ENCODE results near the gene LPP. TPM values are rescaled to one million over a fixed set of nuclear protein-coding genes. Genes with fewer than 3 reads are reported as not detected.
"Not testable (repeated sequence)": the region's sequence is repeated elsewhere in the genome, so short reads cannot be mapped to it uniquely, and the experiment has no call there.

Gene LPP
- total RNA-seq, 1 donor from 2014 or later = 93.9 TPM

DNA sequence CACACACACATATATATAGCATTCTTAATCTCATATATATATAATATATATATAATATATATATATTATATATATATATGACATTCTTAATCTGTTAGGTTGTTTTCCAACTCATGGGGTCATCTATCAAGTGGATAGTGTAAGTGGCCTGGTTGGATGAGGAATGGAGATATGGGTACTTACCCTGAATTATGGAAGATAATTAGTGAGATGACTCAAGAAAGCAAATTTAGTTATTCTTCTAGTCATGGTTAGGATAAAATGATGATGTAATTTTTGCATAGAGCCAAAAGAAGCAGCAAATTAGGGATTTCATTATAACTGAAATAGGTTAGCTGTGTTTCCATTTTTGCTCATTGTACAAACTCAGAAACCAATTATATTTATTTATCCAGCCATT, 448.2 kb downstream of the LPP start:
- H3K4me3 ChIP-seq (ENCODE audit: low read depth, low read length) = no peak overlapping the region
- no peak for DNase-seq (ENCODE audit: low read depth)
- TF ChIP-seq, protein P1, sequence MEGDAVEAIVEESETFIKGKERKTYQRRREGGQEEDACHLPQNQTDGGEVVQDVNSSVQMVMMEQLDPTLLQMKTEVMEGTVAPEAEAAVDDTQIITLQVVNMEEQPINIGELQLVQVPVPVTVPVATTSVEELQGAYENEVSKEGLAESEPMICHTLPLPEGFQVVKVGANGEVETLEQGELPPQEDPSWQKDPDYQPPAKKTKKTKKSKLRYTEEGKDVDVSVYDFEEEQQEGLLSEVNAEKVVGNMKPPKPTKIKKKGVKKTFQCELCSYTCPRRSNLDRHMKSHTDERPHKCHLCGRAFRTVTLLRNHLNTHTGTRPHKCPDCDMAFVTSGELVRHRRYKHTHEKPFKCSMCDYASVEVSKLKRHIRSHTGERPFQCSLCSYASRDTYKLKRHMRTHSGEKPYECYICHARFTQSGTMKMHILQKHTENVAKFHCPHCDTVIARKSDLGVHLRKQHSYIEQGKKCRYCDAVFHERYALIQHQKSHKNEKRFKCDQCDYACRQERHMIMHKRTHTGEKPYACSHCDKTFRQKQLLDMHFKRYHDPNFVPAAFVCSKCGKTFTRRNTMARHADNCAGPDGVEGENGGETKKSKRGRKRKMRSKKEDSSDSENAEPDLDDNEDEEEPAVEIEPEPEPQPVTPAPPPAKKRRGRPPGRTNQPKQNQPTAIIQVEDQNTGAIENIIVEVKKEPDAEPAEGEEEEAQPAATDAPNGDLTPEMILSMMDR (conservative IDR thresholded peaks at IDR 0.05; ENCODE audit: low read depth, low read length) = no peak

DNA sequence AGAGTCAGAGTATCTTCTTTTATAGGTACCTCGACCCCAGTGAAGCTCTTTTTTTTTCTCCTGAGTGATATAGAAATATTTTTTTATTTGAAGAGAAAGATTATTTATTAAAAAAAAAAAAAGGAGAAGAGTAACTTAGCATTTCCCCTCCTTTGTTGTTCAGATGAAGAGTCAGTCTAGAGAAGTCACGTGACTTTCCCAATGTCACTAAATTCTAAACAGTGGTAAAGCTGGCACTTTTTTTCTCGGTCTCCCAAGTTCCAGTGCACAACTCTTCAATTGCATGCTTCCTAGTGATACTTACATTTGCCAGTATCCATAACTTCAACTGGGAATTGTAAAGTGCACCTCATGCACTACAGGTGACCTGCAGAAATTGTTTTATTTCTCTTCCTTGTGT, 448.7 kb downstream of the LPP start:
- no peak for DNase-seq (ENCODE audit: low read depth)
- H3K4me3 ChIP-seq (ENCODE audit: low read depth, low read length) = no peak overlapping the region
- TF ChIP-seq, protein P1 (conservative IDR thresholded peaks at IDR 0.05; ENCODE audit: low read depth, low read length) = no peak

GRCh38 chr3:188604651-188605050, 450.7 kb downstream of the LPP start:
- no peak for DNase-seq (ENCODE audit: low read depth)
- TF ChIP-seq, protein P1 (conservative IDR thresholded peaks at IDR 0.05; ENCODE audit: low read depth, low read length) = no peak
- H3K4me3 ChIP-seq (ENCODE audit: low read depth, low read length) = no peak overlapping the region

DNA sequence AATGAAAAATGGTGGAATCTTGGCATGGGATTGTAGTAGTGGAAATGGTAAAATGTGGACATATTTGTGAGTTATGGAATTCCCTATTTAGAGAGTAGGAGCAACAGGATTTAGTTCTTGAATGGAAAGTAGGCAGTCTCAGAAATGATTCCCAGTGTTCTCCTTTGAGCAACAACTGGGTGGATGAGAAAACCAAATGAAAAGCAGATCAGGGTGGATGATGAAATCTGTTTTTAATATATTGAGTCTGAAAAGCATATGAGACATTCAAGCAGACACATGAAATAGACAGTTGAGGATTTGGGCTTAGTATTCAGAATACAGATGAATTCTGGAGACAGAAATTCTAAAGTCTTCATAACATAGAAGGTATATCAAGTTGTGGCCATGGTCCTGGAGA, 451.3 kb downstream of the LPP start:
- DNase-seq (ENCODE audit: low read depth) = no peak
- TF ChIP-seq, protein P1 (conservative IDR thresholded peaks at IDR 0.05; ENCODE audit: low read depth, low read length) = no peak
- no peak overlapping the region for H3K4me3 ChIP-seq (ENCODE audit: low read depth, low read length)

GRCh38 chr3:188605905-188606304, 451.9 kb downstream of the LPP start:
- no peak overlapping the region for H3K4me3 ChIP-seq (ENCODE audit: low read depth, low read length)
- TF ChIP-seq, protein P1 (conservative IDR thresholded peaks at IDR 0.05; ENCODE audit: low read depth, low read length) = no peak
- no peak for DNase-seq (ENCODE audit: low read depth)

- DNase-seq (ENCODE audit: low read depth) = no peak
- H3K4me3 ChIP-seq (ENCODE audit: low read depth, low read length) = no peak overlapping the region
- TF ChIP-seq, protein P1 (conservative IDR thresholded peaks at IDR 0.05; ENCODE audit: low read depth, low read length) = no peak
Measured at GRCh38 chr3:188607805-188608315, 453.9 kb downstream of the LPP start.

DNA sequence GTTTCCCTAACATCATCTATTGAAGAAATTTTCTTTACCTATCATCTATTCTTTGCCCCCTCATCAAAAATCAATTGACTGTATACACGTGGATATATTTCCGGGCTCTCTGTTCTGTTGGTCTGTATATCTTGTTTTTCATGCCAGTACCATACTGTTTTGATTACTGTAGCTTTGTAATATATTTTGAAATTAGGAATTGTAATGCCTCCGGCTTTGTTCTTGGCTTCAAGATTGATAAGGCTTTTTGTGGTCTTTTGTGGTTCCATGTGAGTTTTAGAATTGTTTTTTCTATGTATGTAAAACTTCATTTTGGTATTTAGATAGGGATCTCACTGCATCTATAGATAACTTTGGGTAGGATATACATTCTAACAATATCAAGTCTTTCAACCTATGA, 454.4 kb downstream of the LPP start:
- TF ChIP-seq, protein P1 (conservative IDR thresholded peaks at IDR 0.05; ENCODE audit: low read depth, low read length) = no peak
- no peak for DNase-seq (ENCODE audit: low read depth)
- no peak overlapping the region for H3K4me3 ChIP-seq (ENCODE audit: low read depth, low read length)

DNA sequence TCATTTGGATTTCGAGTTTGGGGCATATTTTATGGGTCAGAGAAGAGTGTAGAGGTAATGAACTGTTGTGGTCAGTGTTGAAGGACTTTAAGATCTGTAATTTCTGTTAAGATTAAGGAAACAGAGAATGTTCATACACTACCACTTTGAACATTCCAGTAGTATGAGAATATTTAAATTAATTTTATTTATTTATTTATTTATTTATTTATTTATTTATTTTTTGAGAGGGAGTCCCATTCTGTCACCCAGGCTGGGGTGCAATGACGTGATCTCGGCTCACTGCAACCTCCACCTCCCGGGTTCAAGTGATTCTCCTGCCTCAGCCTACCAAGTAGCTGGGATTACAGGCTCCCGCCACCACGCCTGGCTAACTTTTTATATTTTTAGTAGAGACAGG, 459.8 kb downstream of the LPP start:
- H3K4me3 ChIP-seq (ENCODE audit: low read depth, low read length); DNase-seq (ENCODE audit: low read depth): not testable (repeated sequence)
